Heart left ventricle (tissue), 13 donors: ENCODE data around the gene ETV7.

Experiments
- POLR2A ChIP-seq, 2 donors: fragments of 450-650 bp; IDR thresholded peaks; one replicate each; pipeline ENCODE4 v1.6.1; 2017; ENCODE audit warnings: antibody characterized with exemption in 2 of 2, mild to moderate bottlenecking in 2 of 2, moderate library complexity in 2 of 2
- TF ChIP-seq, protein P1 (sequence below), 12 donors: fragments of 200-600 bp; sonication (generic) in 4 of 12; IDR thresholded peaks; one replicate each; pipeline versions ENCODE4 v1.5.0 to v1.8.0; 2018 to 2022; ENCODE audit warnings: antibody characterized with exemption in 12 of 12, mild to moderate bottlenecking in 5 of 12
- donor health status: ischemic (EF 13 %, LVEDD 7.1; RV severe dilation, severe dysfunction).
- donor health status: DM: no; HTN: yes; CAD: no.
- donor health status: DM: no; HTN: no; CAD: no.
- donor health status: ischemic (EF 25% LVEDD 6.9; RV normal size, moderate dysfunction).
- donor health status: ischemic (EF 25% LVEDD 5.7; RV mildly dilated, moderate dysfunction).
- donor health status: ischemic (EF 35%, LVEDD 5.7; RV mildly dilated, moderate dysfunction).
- donor health status: nonischemic (EF 11% LVEDD 7.7; RV severe dilation, severe dysfunction).
- donor health status: DM: yes; HTN: yes; CAD: no.
- donor health status: PGD.
- donor health status: ischemic (EF 29% LVEDD 5.4; RV normal size, mild dysfunction).
- donor health status: nonischemic (EF 23%, LVEDD 6.1; RV moderate dilation, normal function).

DNA sequence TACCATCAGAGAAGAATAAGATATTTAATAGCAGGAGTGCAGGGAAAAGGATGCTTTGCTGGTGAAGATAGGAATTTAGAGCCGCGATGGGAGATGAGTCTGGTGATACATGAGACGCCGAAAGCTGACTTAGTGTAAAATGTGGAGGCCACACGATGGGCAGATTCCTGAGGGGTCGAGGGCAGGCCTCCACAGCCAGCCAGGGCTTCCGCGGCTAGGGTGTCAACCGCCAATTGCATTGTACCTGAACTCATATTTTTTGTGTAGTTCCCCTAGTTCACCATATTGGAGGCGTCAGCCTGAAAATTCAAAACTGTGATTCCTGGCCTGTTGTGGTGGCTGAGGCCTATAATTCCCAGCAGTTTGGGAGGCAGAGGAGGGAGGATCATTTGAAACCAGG, 8.5 kb downstream of the ETV7 start:
- TF ChIP-seq, protein P1, sequence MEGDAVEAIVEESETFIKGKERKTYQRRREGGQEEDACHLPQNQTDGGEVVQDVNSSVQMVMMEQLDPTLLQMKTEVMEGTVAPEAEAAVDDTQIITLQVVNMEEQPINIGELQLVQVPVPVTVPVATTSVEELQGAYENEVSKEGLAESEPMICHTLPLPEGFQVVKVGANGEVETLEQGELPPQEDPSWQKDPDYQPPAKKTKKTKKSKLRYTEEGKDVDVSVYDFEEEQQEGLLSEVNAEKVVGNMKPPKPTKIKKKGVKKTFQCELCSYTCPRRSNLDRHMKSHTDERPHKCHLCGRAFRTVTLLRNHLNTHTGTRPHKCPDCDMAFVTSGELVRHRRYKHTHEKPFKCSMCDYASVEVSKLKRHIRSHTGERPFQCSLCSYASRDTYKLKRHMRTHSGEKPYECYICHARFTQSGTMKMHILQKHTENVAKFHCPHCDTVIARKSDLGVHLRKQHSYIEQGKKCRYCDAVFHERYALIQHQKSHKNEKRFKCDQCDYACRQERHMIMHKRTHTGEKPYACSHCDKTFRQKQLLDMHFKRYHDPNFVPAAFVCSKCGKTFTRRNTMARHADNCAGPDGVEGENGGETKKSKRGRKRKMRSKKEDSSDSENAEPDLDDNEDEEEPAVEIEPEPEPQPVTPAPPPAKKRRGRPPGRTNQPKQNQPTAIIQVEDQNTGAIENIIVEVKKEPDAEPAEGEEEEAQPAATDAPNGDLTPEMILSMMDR (IDR thresholded peaks at IDR 0.05) = no peak
- TF ChIP-seq POLR2A (IDR thresholded peaks at IDR 0.05) = no peak
